Uterus (tissue), 2 donors: ENCODE measurements around the gene DTNA.

ENCODE experiments used
- POLR2A ChIP-seq, 2 donors: fragments of 450-650 bp; IDR thresholded peaks; one replicate each; pipeline ENCODE4 v1.6.1; 2016; ENCODE audit warnings: antibody characterized with exemption in 2 of 2, mild to moderate bottlenecking in 1 of 2, moderate library complexity in 1 of 2
- TF ChIP-seq, protein P1 (sequence below), 4 experiments: fragments of 200-600 bp in 2 of 4; fragments of 450-650 bp in 2 of 4; sonication (generic) in 2 of 4; IDR thresholded peaks; one replicate each; pipeline ENCODE4 v1.5.1; 2016 to 2019; ENCODE audit warnings: antibody characterized with exemption in 4 of 4, mild to moderate bottlenecking in 2 of 4, moderate library complexity in 1 of 4

GRCh38 chr18:34805878-34806351 is 95.8 kb downstream of the DTNA start:
- TF ChIP-seq, protein P1, sequence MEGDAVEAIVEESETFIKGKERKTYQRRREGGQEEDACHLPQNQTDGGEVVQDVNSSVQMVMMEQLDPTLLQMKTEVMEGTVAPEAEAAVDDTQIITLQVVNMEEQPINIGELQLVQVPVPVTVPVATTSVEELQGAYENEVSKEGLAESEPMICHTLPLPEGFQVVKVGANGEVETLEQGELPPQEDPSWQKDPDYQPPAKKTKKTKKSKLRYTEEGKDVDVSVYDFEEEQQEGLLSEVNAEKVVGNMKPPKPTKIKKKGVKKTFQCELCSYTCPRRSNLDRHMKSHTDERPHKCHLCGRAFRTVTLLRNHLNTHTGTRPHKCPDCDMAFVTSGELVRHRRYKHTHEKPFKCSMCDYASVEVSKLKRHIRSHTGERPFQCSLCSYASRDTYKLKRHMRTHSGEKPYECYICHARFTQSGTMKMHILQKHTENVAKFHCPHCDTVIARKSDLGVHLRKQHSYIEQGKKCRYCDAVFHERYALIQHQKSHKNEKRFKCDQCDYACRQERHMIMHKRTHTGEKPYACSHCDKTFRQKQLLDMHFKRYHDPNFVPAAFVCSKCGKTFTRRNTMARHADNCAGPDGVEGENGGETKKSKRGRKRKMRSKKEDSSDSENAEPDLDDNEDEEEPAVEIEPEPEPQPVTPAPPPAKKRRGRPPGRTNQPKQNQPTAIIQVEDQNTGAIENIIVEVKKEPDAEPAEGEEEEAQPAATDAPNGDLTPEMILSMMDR (IDR thresholded peaks at IDR 0.05): no peak
- no peak for TF ChIP-seq POLR2A (IDR thresholded peaks at IDR 0.05)
